NCI-H128 (cell line): ENCODE measurements around the gene MTA2.

Experiments
- DNase-seq: peaks from one replicate; lab custom pipeline; 2025; ENCODE audit not compliant: unreplicated experiment; lab: John Stamatoyannopoulos, UW

MTA2 gene

GRCh38 chr11:62547691-62548281 is 53.9 kb downstream of the MTA2 start:
- no peak for DNase-seq

- DNase-seq = no peak
Measured at GRCh38 chr11:62546929-62547625, 54.6 kb downstream of the MTA2 start.

GRCh38 chr11:62546244-62546928 is 55.3 kb downstream of the MTA2 start, which contains the start of gene AHNAK:
Gene AHNAK (minus strand): TSS chr11:62546806. CDS start chr11:62536098, 10,708 bp downstream.
- DNase-seq = no peak

GRCh38 chr11:62545437-62546243 is 56.0 kb downstream of the MTA2 start:
- DNase-seq = no peak

- no peak for DNase-seq
Measured at GRCh38 chr11:62544581-62545436, 56.9 kb downstream of the MTA2 start.

DNA sequence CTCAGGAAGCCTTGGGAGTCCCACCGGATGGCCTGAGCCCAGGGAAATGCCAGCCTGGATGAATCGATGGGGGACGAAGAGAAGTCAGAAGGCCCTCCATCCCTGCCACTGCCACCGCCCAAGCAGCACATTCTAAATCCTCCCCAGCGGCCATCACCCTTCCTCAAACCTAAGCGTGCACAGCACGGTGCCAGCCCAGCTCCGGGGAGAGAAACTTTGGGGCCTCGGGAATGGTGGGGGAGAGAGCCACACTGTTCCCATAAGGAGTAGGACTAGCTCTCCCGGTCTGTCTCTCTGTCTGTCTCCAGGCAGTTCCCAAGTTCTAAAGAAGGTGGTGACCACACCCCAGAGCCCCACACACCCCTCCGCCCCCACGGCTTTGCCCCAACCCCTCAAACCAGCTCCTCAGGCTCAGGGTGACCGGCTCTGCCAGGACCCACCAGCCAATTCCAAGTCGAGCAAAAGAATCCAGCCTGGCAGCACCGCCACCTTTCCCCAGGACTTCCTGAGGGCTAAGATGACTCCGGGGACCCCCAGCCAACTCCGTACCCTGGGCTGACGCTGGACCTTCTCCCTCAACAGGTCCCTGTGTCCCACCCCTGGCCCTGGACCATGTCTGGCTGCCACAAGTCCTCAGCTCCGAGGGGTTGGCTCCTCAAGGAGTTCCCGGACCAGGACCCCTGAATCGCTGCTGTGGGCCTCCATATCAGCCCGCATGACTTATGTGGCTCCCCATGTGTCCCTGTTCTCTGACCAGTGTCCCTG is 57.8 kb downstream of the MTA2 start:
- no peak for DNase-seq
